ENCODE results near the gene ARHGAP26.

ARHGAP26 gene

DNA sequence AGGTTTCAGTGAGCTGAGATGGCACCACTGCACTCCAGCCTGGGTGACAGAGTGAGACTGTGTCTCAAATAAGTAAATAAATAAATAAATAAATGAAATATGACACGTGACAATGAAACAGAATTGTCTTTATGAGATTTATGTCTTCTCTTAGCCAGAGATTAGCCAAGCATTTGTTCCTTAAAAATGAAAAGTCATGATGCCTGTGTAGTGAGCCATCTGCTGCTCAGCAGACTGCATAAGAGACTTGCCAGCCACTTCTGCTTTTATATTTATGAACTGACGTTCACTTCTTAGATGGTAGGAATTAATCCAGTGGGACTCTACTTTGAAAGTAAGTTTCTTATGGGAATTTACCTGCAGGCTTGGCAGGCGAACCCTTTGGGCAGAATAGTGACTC, 405.9 kb downstream of the ARHGAP26 start:
- peak in 1 of 3 experiments; percentile 6 for DNase-seq

GRCh38 chr5:143177263-143177983, 407.2 kb downstream of the ARHGAP26 start:
- DNase-seq, result peak; percentile 8 to 97 (median 40)

- DNase-seq, result no peak
Observed at GRCh38 chr5:143179126-143179740, 409.1 kb downstream of the ARHGAP26 start.

DNA sequence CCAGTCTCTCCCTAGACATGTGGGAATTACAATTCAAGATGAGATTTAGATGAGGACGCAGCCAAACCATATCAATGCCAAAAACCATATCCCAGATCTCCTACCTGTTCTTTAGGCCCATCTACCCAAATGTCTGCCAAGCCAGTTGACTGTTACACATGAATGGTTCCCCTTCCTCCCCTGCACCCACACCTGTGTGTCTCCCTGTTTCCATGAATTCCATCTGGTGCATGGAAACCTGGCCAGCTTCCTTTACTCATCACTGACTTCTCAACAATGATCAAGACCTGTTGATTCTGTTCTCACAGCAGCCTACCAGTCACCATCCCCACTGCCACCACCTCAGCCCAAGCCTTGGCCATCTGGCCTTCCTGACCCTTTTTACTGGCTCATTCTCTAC, 410.6 kb downstream of the ARHGAP26 start:
- no peak for DNase-seq

DNA sequence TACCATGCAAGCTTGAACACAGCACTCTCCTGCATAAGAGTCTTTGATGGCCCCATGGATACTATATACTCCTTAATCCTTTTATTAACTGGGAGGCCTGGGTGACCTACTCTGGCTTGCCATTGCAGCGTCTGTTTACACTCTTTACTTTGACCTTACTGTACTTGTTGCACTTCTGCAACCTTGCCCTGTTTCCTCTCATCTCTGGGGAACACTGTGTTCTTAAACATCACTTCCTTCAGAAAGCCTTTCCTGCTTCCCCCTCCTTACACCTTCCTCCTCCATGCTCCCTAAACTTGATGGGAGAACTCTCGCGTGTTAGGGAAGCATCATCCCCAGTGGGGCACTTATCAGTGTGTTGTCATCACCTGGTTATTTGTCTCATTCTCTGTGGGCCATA, 411.0 kb downstream of the ARHGAP26 start:
- no peak for DNase-seq

GRCh38 chr5:143182106-143182505, 411.9 kb downstream of the ARHGAP26 start:
- DNase-seq, result no peak

DNA sequence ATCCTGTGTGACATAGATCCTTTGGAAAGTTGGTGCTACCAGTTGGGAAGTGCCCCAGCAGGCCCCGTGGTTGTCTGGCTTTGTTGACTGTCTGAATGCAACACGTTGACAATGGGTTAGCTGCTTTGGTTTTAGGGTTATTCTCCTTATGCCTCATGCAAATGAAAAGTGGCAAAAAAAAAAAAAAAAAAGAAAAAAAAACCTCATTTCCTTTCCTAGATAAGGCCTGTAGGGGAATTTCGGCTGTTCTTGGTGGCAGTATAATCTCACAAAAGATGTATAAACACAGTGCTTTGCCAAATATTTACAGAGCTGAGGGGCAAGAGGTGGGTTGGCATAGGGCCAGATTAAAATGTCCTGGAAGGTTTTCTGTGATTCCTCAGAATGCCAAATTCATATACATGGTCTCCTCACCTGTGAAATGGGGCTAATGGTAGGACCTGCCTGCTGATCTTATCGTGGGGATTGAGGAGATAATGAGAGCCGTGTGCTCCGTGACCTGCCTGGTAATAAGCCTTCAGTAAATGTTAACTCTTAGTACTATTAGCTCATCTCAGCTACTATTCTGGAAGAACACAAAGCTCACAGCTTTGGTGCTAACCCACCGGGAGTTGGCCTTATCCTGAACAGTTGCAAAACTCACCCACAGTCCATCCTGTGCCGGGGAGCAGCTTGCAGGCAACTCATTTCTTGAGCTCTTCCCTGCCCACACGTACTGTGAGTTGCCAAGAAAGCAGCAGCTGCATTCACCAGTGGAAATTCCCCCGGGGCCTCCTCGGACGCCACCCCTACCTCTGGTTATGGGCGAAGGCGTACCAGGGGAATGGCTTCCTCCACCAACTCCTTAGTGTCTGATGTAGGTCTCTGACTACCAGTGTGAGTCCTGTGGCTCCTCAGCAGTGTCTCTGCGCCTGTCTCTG, 413.0 kb downstream of the ARHGAP26 start:
- peak in 1 of 3 experiments; percentile 7 for DNase-seq

GRCh38 chr5:143183989-143184388, 413.8 kb downstream of the ARHGAP26 start:
- DNase-seq, result no peak

DNA sequence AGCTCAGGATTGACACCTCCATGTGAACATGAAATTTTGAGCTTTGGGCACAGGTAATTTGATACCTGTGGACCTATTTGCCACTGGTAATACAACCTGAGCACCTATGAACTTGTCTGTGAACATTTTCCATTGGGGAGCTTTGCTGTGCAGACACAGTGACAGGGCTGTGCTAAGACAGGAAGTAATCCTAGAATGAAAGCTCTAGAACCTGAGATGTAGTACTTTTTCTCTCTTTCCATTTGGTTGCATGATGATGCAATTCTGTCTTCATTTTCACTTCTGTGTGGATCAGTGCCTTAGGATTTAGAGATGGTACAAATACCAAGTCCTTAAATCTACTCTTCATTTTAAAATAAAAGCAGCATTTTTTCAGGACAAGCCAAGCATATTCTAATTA, 416.4 kb downstream of the ARHGAP26 start:
- no peak for DNase-seq

DNA sequence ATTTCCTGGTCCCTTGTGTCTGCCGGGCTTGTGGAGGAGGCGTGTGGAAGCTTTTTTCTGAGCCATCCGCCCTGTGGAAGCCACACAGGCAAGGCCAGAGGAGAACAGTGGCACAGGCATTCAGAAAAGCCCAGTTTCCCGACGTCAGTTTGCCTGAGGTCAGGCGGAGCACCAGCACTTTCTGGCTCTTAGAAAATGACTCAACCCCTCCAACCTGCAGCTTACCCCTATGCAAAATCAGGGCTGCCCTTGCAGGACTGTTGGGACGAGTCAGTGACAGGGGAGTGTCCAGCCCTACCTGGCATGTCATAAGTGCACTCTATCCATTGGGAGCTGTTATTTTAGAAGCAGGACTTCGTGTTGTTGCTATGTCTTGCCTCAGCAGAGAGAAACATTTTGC, 417.3 kb downstream of the ARHGAP26 start:
- DNase-seq, result no peak

GRCh38 chr5:143188083-143188482, 417.9 kb downstream of the ARHGAP26 start:
- no peak for DNase-seq

GRCh38 chr5:143188692-143189091, 418.5 kb downstream of the ARHGAP26 start:
- DNase-seq, result no peak

DNA sequence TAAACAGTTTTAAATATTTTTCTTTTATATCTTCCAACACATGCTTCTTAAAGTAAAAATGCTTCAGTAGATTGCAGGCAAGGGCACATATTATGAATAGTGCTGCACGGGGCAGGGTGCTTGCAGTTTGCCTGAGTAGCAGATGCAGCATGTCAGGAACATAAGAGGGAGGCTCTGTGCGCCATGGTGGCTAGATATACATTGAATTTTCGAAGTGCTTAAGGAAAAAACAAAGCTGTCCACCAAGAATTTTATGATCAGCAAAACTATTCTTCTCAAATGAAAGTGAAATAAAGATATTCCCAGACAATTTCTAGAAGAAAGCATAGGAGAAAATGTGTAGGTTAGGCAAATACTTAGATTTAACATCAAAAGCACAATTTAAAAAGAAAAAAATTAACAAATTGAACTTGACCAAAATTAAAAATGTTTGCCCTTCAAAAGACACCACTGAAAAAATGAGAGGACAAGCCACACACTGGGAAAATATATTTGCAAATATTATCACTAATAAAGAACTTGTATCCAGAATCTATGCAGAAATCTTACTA, 420.2 kb downstream of the ARHGAP26 start:
- no peak for DNase-seq

- no peak for DNase-seq
Observed at GRCh38 chr5:143191720-143192119, 421.5 kb downstream of the ARHGAP26 start.

DNA sequence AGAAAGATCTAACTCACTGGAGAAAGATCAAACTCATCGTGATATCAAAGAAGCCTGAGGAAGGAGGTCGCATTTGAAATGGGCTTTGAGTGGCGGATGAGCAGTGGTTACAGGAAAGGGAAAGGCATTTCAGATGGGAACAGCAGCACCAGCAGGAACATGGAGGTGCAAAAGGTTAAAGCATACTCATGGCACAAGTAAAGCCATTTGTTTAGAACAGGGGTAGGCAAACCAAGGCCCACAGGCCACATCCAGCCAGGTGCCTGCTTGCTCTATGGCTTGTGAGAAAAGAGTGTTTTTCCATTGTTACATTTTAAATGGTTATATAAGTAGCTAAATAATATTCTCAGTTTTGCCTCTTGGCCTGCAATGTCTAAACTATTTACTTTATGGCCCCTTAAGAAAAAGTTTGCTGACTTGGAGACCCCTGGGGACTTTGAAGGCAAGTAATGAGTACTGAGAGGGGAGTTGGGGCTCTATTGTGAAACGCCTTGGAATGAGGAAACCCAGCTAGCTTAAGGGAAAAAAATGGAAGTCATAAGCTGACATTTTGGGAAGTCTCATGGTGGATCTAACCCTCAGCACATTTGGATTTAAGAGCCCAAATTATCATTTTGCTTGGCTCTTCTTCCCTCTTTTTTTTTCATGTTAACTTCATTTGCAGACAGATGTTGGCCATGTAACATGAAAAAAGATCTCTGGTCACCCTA, 422.2 kb downstream of the ARHGAP26 start:
- no peak for DNase-seq

GRCh38 chr5:143194206-143194605, 424.0 kb downstream of the ARHGAP26 start:
- no peak for DNase-seq

DNA sequence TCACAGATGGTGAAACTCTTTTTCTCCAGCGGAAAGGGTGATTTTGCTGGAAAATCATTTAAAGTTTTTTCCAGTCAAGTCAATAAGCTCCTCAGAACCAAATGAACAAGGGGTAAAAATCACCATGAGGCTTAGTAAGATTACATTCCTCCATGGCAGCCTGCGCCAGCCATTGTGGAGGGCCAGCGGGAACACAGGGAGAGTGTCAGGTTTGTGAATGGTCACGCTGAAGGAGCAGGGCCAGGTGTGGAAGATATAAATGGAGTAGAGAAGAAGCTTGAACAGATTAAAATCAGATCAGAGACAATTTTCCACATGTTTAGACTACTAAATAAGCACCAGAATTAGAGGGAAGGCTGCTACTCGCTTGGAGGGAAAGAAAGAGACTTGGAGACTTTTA, 424.5 kb downstream of the ARHGAP26 start:
- no peak for DNase-seq

- no peak for DNase-seq
Observed at GRCh38 chr5:143195491-143195890, 425.3 kb downstream of the ARHGAP26 start.

GRCh38 chr5:143196601-143197259, 426.6 kb downstream of the ARHGAP26 start:
- DNase-seq, result no peak

GRCh38 chr5:143197260-143197656, 427.1 kb downstream of the ARHGAP26 start:
- no peak for DNase-seq

GRCh38 chr5:143198332-143198731, 428.2 kb downstream of the ARHGAP26 start:
- DNase-seq, result no peak

DNA sequence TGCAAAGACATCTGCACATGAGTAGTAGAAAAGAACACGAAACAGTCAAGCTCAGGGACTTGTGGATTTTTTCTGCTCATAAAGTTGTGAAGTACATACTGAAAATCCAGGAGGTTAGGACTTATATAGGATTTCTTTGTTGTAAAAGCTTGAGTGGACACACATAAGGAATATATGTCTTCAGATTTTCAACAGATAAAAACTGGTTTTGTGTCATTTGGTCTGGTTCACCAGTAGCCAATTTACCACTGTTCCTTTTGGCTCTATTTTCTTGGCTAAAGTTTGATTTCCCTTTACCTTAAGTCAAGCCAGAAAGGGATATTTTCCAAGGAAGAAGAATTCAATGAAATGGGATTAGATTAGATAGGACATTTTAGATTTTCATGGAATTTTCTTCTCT, 429.0 kb downstream of the ARHGAP26 start:
- DNase-seq, result no peak

Data from NCI-H1417 (cell line).